Measurements from ENCODE around the gene GDF7. TPM values are rescaled to one million over a fixed set of nuclear protein-coding genes. Genes with fewer than 3 reads are reported as not detected.
A peak's percentile ranks its signal among the peaks of the same experiment; 100 is the strongest.

The GDF7 gene
- polyA plus RNA-seq, 1 donor = 0.13 TPM

- Histone ChIP-seq H3K9me3 (ENCODE audit: control insufficient read depth, low read depth, low read length) (peaks cover 6% of the 10 kb centered on the region), H3K36me3 (ENCODE audit: control insufficient read depth, insufficient read depth, low read length) (no peaks in the 10 kb centered on the region), H3K27ac (ENCODE audit: low read length) (no peak overlapping the region), H3K4me1 (ENCODE audit: control insufficient read depth, insufficient read depth, low read length) (peaks cover 15% of the 10 kb centered on the region), H3K4me3 (ENCODE audit: low read length) (no peak overlapping the region), H3K27me3 (ENCODE audit: control insufficient read depth, insufficient read depth, low read length) (peaks cover 78% of the 10 kb centered on the region)
- no peak for DNase-seq
- WGBS (ENCODE audit: insufficient coverage, low lambda C conversion rate) = no CpG with 5 or more reads among the region's 5 CpGs
These were observed 4.5 kb upstream of the GDF7 start for GRCh38 chr2:20662308-20662937.

- Histone ChIP-seq H3K9me3 (ENCODE audit: control insufficient read depth, low read depth, low read length) (peaks cover 10% of the 10 kb centered on the region), H3K4me1 (ENCODE audit: control insufficient read depth, insufficient read depth, low read length) (peaks cover 20% of the 10 kb centered on the region), H3K27me3 (ENCODE audit: control insufficient read depth, insufficient read depth, low read length) (peaks cover 85% of the 10 kb centered on the region), H3K27ac (ENCODE audit: low read length) (no peak overlapping the region), H3K4me3 (ENCODE audit: low read length) (no peak overlapping the region), H3K36me3 (ENCODE audit: control insufficient read depth, insufficient read depth, low read length) (no peaks in the 10 kb centered on the region)
- DNase-seq = no peak
- WGBS (ENCODE audit: insufficient coverage, low lambda C conversion rate) = no CpG with 5 or more reads among the region's 7 CpGs
These were observed 3.5 kb upstream of the GDF7 start for GRCh38 chr2:20663196-20664070.

- Histone ChIP-seq H3K36me3 (ENCODE audit: control insufficient read depth, insufficient read depth, low read length) (no peaks in the 10 kb centered on the region), H3K27me3 (ENCODE audit: control insufficient read depth, insufficient read depth, low read length) (peaks cover 88% of the 10 kb centered on the region), H3K4me1 (ENCODE audit: control insufficient read depth, insufficient read depth, low read length) (peaks cover 20% of the 10 kb centered on the region), H3K27ac (ENCODE audit: low read length) (no peak overlapping the region), H3K9me3 (ENCODE audit: control insufficient read depth, low read depth, low read length) (peaks cover 10% of the 10 kb centered on the region), H3K4me3 (ENCODE audit: low read length) (no peak overlapping the region)
- no peak for DNase-seq
- no CpG with 5 or more reads among the region's 2 CpGs for WGBS (ENCODE audit: insufficient coverage, low lambda C conversion rate)
These were observed 2.9 kb upstream of the GDF7 start for GRCh38 chr2:20664071-20664390.

GRCh38 chr2:20664431-20665242 lies 2.3 kb upstream of the GDF7 start:
- H3K27ac ChIP-seq (ENCODE audit: low read length) = no peak overlapping the region
- peaks cover 92% of the 10 kb centered on the region for H3K27me3 ChIP-seq (ENCODE audit: control insufficient read depth, insufficient read depth, low read length)
- DNase-seq = no peak
- H3K4me3 ChIP-seq (ENCODE audit: low read length) = no peak overlapping the region
- peaks cover 11% of the 10 kb centered on the region for H3K9me3 ChIP-seq (ENCODE audit: control insufficient read depth, low read depth, low read length)
- WGBS (ENCODE audit: insufficient coverage, low lambda C conversion rate) = no CpG with 5 or more reads among the region's 17 CpGs
- peaks cover 24% of the 10 kb centered on the region for H3K4me1 ChIP-seq (ENCODE audit: control insufficient read depth, insufficient read depth, low read length)
- H3K36me3 ChIP-seq (ENCODE audit: control insufficient read depth, insufficient read depth, low read length) = no peaks in the 10 kb centered on the region

- H3K36me3 ChIP-seq (ENCODE audit: control insufficient read depth, insufficient read depth, low read length) = no peaks in the 10 kb centered on the region
- peaks cover 19% of the 10 kb centered on the region for H3K9me3 ChIP-seq (ENCODE audit: control insufficient read depth, low read depth, low read length)
- peaks cover 94% of the 10 kb centered on the region for H3K27me3 ChIP-seq (ENCODE audit: control insufficient read depth, insufficient read depth, low read length)
- WGBS (ENCODE audit: insufficient coverage, low lambda C conversion rate) = no CpG with 5 or more reads among the region's 49 CpGs
- no peak overlapping the region for H3K27ac ChIP-seq (ENCODE audit: low read length)
- H3K4me1 ChIP-seq (ENCODE audit: control insufficient read depth, insufficient read depth, low read length) = peaks cover 31% of the 10 kb centered on the region
- no peak overlapping the region for H3K4me3 ChIP-seq (ENCODE audit: low read length)
- no peak for DNase-seq
These were observed 1.5 kb upstream of the GDF7 start for GRCh38 chr2:20665243-20666004.

GRCh38 chr2:20666005-20666303 lies 990 bp upstream of the GDF7 start:
- no peak overlapping the region for H3K4me3 ChIP-seq (ENCODE audit: low read length)
- no CpG with 5 or more reads among the region's 34 CpGs for WGBS (ENCODE audit: insufficient coverage, low lambda C conversion rate)
- peaks cover 95% of the 10 kb centered on the region for H3K27me3 ChIP-seq (ENCODE audit: control insufficient read depth, insufficient read depth, low read length)
- no peaks in the 10 kb centered on the region for H3K36me3 ChIP-seq (ENCODE audit: control insufficient read depth, insufficient read depth, low read length)
- no peak for DNase-seq
- peaks cover 31% of the 10 kb centered on the region for H3K4me1 ChIP-seq (ENCODE audit: control insufficient read depth, insufficient read depth, low read length)
- H3K27ac ChIP-seq (ENCODE audit: low read length) = no peak overlapping the region
- H3K9me3 ChIP-seq (ENCODE audit: control insufficient read depth, low read depth, low read length) = peaks cover 20% of the 10 kb centered on the region

GRCh38 chr2:20667151-20667530 lies 197 bp downstream of the GDF7 start:
- Histone ChIP-seq H3K36me3 (ENCODE audit: control insufficient read depth, insufficient read depth, low read length) (no peaks in the 10 kb centered on the region), H3K9me3 (ENCODE audit: control insufficient read depth, low read depth, low read length) (peaks cover 25% of the 10 kb centered on the region), H3K27ac (ENCODE audit: low read length) (no peak overlapping the region), H3K4me1 (ENCODE audit: control insufficient read depth, insufficient read depth, low read length) (peaks cover 33% of the 10 kb centered on the region), H3K27me3 (ENCODE audit: control insufficient read depth, insufficient read depth, low read length) (peaks cover 96% of the 10 kb centered on the region), H3K4me3 (ENCODE audit: low read length) (no peak overlapping the region)
- WGBS (ENCODE audit: insufficient coverage, low lambda C conversion rate) = no CpG with 5 or more reads among the region's 62 CpGs
- no peak for DNase-seq

GRCh38 chr2:20667531-20668401 lies 822 bp downstream of the GDF7 start:
- H3K27ac ChIP-seq (ENCODE audit: low read length) = no peak overlapping the region
- peak overlapping the region; percentile 13 for H3K4me3 ChIP-seq (ENCODE audit: low read length)
- peaks cover 27% of the 10 kb centered on the region for H3K9me3 ChIP-seq (ENCODE audit: control insufficient read depth, low read depth, low read length)
- no CpG with 5 or more reads among the region's 39 CpGs for WGBS (ENCODE audit: insufficient coverage, low lambda C conversion rate)
- H3K27me3 ChIP-seq (ENCODE audit: control insufficient read depth, insufficient read depth, low read length) = peaks cover 96% of the 10 kb centered on the region
- DNase-seq = no peak
- H3K36me3 ChIP-seq (ENCODE audit: control insufficient read depth, insufficient read depth, low read length) = no peaks in the 10 kb centered on the region
- peaks cover 38% of the 10 kb centered on the region for H3K4me1 ChIP-seq (ENCODE audit: control insufficient read depth, insufficient read depth, low read length)

- no CpG with 5 or more reads among the region's 6 CpGs for WGBS (ENCODE audit: insufficient coverage, low lambda C conversion rate)
- H3K4me3 ChIP-seq (ENCODE audit: low read length) = no peak overlapping the region
- no peak overlapping the region for H3K27ac ChIP-seq (ENCODE audit: low read length)
- peaks cover 96% of the 10 kb centered on the region for H3K27me3 ChIP-seq (ENCODE audit: control insufficient read depth, insufficient read depth, low read length)
- H3K9me3 ChIP-seq (ENCODE audit: control insufficient read depth, low read depth, low read length) = peaks cover 27% of the 10 kb centered on the region
- H3K4me1 ChIP-seq (ENCODE audit: control insufficient read depth, insufficient read depth, low read length) = peaks cover 38% of the 10 kb centered on the region
- DNase-seq = no peak
- no peaks in the 10 kb centered on the region for H3K36me3 ChIP-seq (ENCODE audit: control insufficient read depth, insufficient read depth, low read length)
These were observed 1.5 kb downstream of the GDF7 start for GRCh38 chr2:20668451-20668850.
